CD14-positive monocyte (primary cell): Measurements from ENCODE around the gene SNN. TPM values are rescaled to one million over a fixed set of nuclear protein-coding genes. Genes with fewer than 3 reads are reported as not detected.
A peak's percentile ranks its signal among the peaks of the same experiment; 100 is the strongest.

Experiments
- DNase-seq, 3 donors: peaks; one replicate each; pipeline ENCODE4 v3.0.0-alpha.2; 2011 to 2022
- H2AFZ ChIP-seq: 2 replicates; pipeline ENCODE4 v1.6.0; 2012; ENCODE audit warnings: mild to moderate bottlenecking, low read depth, low read length, inconsistent platforms; ENCODE audit not compliant: insufficient read depth, poor library complexity, severe bottlenecking
- H3K27ac ChIP-seq, 2 donors: 1 replicate in 1 of 2; 2 replicates in 1 of 2; pipeline ENCODE4 v1.5.1; 2012 to 2013; ENCODE audit warnings: low read length in 2 of 2, control low read depth in 1 of 2, inconsistent platforms in 1 of 2, low read depth in 1 of 2, mild to moderate bottlenecking in 1 of 2
- H3K27me3 ChIP-seq, 2 donors: one replicate each; pipeline versions ENCODE4 v1.6.0 to v1.6.1; 2011 to 2013; ENCODE audit warnings: low read length in 2 of 2; ENCODE audit not compliant: control insufficient read depth in 2 of 2, insufficient read depth in 2 of 2
- H3K36me3 ChIP-seq, 2 donors: replicated peaks in 1 of 2; 1 replicate in 1 of 2; 2 replicates in 1 of 2; pipeline versions ENCODE4 v1.5.1 to v1.6.1; 2012 to 2013; ENCODE audit warnings: low read length in 2 of 2, control low read depth in 1 of 2, inconsistent platforms in 1 of 2, mild to moderate bottlenecking in 1 of 2; ENCODE audit not compliant: insufficient read depth in 2 of 2, control insufficient read depth in 1 of 2
- H3K4me1 ChIP-seq, 2 donors: 1 replicate in 1 of 2; 2 replicates in 1 of 2; pipeline versions ENCODE4 v1.5.1 to v1.6.1; 2012 to 2013; ENCODE audit warnings: low read length in 2 of 2, control low read depth in 1 of 2, inconsistent platforms in 1 of 2, mild to moderate bottlenecking in 1 of 2, moderate library complexity in 1 of 2; ENCODE audit not compliant: insufficient read depth in 2 of 2, control insufficient read depth in 1 of 2
- H3K4me2 ChIP-seq: replicated peaks from 2 replicates; pipeline ENCODE3; 2012; ENCODE audit warnings: low read length, moderate library complexity, mild to moderate bottlenecking; ENCODE audit not compliant: poor library complexity, severe bottlenecking; ENCODE audit errors: extremely low read depth
- H3K4me3 ChIP-seq, 3 experiments: fragments of 200-600 bp in 1 of 3; sonication (generic) in 1 of 3; replicated peaks in 1 of 3; 1 replicate in 2 of 3; 2 replicates in 1 of 3; pipeline ENCODE4 v1.5.1; 2011 to 2013; ENCODE audit warnings: low read length in 3 of 3, mild to moderate bottlenecking in 3 of 3, control low read depth in 2 of 3, low read depth in 2 of 3, inconsistent platforms in 1 of 3, moderate library complexity in 1 of 3
- H3K79me2 ChIP-seq: 2 replicates; pipeline ENCODE4 v1.6.0; 2012; ENCODE audit warnings: mild to moderate bottlenecking, control low read depth, inconsistent platforms, low read length, moderate library complexity; ENCODE audit not compliant: insufficient read depth
- H3K9ac ChIP-seq: 2 replicates; pipeline ENCODE4 v1.6.0; 2017; ENCODE audit warnings: low read length, mild to moderate bottlenecking; ENCODE audit not compliant: insufficient read depth, poor library complexity, severe bottlenecking
- H3K9me3 ChIP-seq, 2 donors: replicated peaks in 1 of 2; 1 replicate in 1 of 2; 2 replicates in 1 of 2; pipeline versions ENCODE4 v1.5.1 to v1.6.1; 2012 to 2013; ENCODE audit warnings: low read length in 2 of 2, control low read depth in 1 of 2; ENCODE audit not compliant: control insufficient read depth in 1 of 2, insufficient read depth in 1 of 2
- H4K20me1 ChIP-seq: 2 replicates; pipeline ENCODE4 v1.6.0; 2012; ENCODE audit warnings: mild to moderate bottlenecking, low read length, control low read depth, moderate library complexity; ENCODE audit not compliant: insufficient read depth
- H3K27ac Mint-ChIP-seq, 7 donors: one replicate each; pipeline ENCODE4 v1.8.0; 2020; ENCODE audit warnings: mild to moderate bottlenecking in 7 of 7, mixed read lengths in 7 of 7, moderate library complexity in 6 of 7, inconsistent platforms in 2 of 7
- H3K27me3 Mint-ChIP-seq, 3 donors: one replicate each; pipeline ENCODE4 v1.8.0; 2021 to 2022; ENCODE audit warnings: low read depth in 3 of 3, mild to moderate bottlenecking in 3 of 3, mixed read lengths in 3 of 3, moderate library complexity in 3 of 3, inconsistent platforms in 1 of 3
- H3K36me3 Mint-ChIP-seq, 2 donors: one replicate each; pipeline ENCODE4 v1.8.0; 2020; ENCODE audit warnings: mixed read lengths in 2 of 2, inconsistent platforms in 1 of 2, mild to moderate bottlenecking in 1 of 2
- H3K4me1 Mint-ChIP-seq: one replicate; pipeline ENCODE4 v1.8.0; 2020; ENCODE audit warnings: mild to moderate bottlenecking, mixed read lengths
- H3K4me3 Mint-ChIP-seq, 2 donors: one replicate each; pipeline ENCODE4 v1.8.0; 2020; ENCODE audit warnings: mild to moderate bottlenecking in 2 of 2, mixed read lengths in 2 of 2, moderate library complexity in 1 of 2
- H3K9me3 Mint-ChIP-seq, 7 donors: one replicate each; pipeline ENCODE4 v1.8.0; 2020 to 2022; ENCODE audit warnings: mixed read lengths in 7 of 7, mild to moderate bottlenecking in 6 of 7, moderate library complexity in 6 of 7, inconsistent platforms in 2 of 7
- CTCF ChIP-seq: fragments of 200-600 bp; IDR thresholded peaks from one replicate; pipeline ENCODE4 v1.8.0; 2022; ENCODE audit warnings: antibody characterized with exemption, mild to moderate bottlenecking
- WGBS: methylation state at CpG from one replicate; pipeline ENCODE4 v1.1.5; 2013; ENCODE audit warnings: missing lambda C conversion rate; ENCODE audit not compliant: insufficient coverage; 5-methylcytosine and 5-hydroxymethylcytosine counted together
- intact Hi-C, 2 donors: fragments of 100-400 bp; cut with micrococcal nuclease; formaldehyde crosslinking; loops; one replicate each; pipeline versions ENCODE4 v1.15.0 to v1.15.1; 2023
- polyA plus RNA-seq, 3 donors: library from polyadenylated mRNA; depleted of rRNA in 1 of 3; unstranded in 2 of 3; stranded (reverse) in 1 of 3; fragments of 300-500 nt in 2 of 3; fragments of >200 nt in 1 of 3; fragmentation: Illumina TruSeq in 2 of 3; gene quantifications; 1 replicate in 2 of 3; 2 replicates in 1 of 3; pipeline ENCODE4 v1.2.3, GENCODE V29; 2012 to 2021

The SNN gene
- polyA plus RNA-seq, 3 donors = 89.4 to 111 (median 91.7) TPM

DNA sequence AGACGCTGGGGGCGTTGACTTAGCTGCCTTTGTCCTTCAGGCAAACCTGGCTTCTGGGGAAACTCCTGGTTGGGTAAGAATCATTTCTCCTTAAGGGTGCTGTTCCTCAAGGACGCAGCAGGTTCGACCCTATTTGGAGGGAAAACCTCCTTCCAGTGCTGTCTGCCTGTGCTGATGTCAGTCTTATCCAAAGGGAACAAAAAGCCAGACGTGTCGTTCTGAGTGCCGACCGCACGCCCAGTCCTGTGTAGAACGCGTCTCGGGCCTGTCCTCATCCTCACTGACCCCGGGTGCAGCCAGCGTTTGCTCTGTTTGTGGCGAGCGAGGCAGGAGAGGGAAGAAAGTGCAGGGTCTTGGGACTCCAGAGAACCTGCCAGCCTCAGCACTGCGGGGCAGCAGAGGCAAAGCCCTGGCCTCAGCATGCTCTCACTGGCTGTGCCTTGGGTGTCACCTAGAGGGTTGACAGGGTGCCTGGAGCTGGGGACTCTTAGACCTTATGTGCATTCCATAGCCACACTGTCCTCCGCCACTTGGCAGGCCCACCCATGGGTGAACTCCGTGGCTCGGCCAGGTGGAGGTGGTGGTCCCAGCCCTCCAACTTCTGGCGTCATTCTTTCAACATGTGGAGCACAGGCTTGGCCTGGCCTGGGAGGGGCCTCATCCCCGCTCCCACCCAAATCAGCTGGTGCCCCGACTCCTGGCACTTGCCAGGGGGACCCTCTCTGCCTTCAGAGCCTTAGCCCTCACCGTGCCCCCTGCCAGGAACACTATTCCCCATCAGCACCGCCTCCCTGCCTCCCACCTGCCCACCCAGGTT lies 6.0 kb downstream of the SNN start:
- no peaks in the 10 kb centered on the region for H3K27me3 ChIP-seq
- peak overlapping the region in 1 of 2 donors; percentile 50 for H3K4me3 Mint-ChIP-seq
- H3K36me3 Mint-ChIP-seq = peaks cover 55 to 81% of the 10 kb centered on the region in 2 donors
- H4K20me1 ChIP-seq = peaks cover 98% of the 10 kb centered on the region
- H3K36me3 ChIP-seq = peaks cover 40 to 60% of the 10 kb centered on the region in 2 donors
- no peak overlapping the region for H3K9ac ChIP-seq
- DNase-seq = no peak
- WGBS = 98% methylated on average over 24 of the region's 25 CpGs
- intact Hi-C loops = no loop called here
- no peak overlapping the region for H3K27ac ChIP-seq
- H3K9me3 Mint-ChIP-seq = no peaks in the 10 kb centered on the region
- no peak for TF ChIP-seq CTCF
- peaks cover 84% of the 10 kb centered on the region for H3K79me2 ChIP-seq
- peaks cover 77 to 89% of the 10 kb centered on the region in 2 donors for H3K4me1 ChIP-seq
- H3K27ac Mint-ChIP-seq = peak overlapping the region in 4 of 7 donors; percentile 32 to 64 (median 56)
- H3K4me2 ChIP-seq = no peak overlapping the region
- peaks cover 2 to 3% (median 3%) of the 10 kb centered on the region in 3 donors for H3K27me3 Mint-ChIP-seq
- peaks cover 87% of the 10 kb centered on the region for H3K4me1 Mint-ChIP-seq
- no peaks in the 10 kb centered on the region for H3K9me3 ChIP-seq
- no peak overlapping the region for H2AFZ ChIP-seq
- H3K4me3 ChIP-seq = no peak overlapping the region

DNA sequence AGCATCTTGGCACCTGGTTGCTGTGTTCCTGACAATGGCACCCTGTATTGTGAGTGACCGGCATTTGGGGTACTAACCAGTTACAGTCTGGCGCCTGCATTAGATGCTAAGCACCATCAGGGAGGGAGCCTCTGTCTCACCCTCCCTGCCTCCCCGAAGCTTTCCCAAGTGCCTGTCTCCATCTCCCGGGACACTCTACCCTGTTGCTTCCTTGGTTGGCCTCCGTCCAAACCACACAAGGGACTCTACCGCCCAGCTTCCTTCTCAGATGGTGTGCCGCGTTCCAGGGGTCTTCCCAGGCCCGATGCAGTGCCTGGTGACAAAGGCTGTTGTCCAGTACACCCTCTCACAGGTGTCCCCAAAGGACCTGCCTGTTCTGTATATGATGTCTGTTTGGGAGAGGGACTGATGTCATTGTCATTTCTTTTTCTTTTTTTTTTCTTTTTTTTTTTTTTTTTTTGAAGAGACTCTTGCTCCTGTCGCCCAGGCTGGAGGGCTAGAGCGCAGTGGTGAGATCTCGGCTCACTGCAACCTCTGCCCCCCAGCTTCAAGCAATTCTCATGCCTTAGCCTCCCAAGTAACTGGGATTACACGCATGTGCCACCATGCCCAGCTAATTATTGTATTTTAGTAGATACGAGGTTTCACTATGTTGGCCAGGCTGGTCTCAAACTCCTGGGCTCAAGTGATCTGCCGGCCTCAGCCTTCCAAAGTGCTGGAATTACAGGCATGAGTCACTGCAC lies 6.7 kb downstream of the SNN start:
- Histone ChIP-seq H3K79me2 (peaks cover 83% of the 10 kb centered on the region), H3K36me3 (peaks cover 46 to 68% of the 10 kb centered on the region in 2 donors), H3K4me1 (peaks cover 76 to 90% of the 10 kb centered on the region in 2 donors), H3K4me2 (no peak overlapping the region), H3K9me3 (no peaks in the 10 kb centered on the region), H3K27ac (no peak overlapping the region), H2AFZ (no peak overlapping the region), H3K9ac (no peak overlapping the region), H3K4me3 (no peak overlapping the region), H3K27me3 (no peaks in the 10 kb centered on the region), H4K20me1 (peaks cover 100% of the 10 kb centered on the region)
- intact Hi-C loops = no loop called here
- no peaks in the 10 kb centered on the region for H3K9me3 Mint-ChIP-seq
- peaks cover 2 to 3% (median 3%) of the 10 kb centered on the region in 3 donors for H3K27me3 Mint-ChIP-seq
- peaks cover 63 to 89% of the 10 kb centered on the region in 2 donors for H3K36me3 Mint-ChIP-seq
- TF ChIP-seq CTCF = no peak
- H3K27ac Mint-ChIP-seq = peak overlapping the region in 4 of 7 donors; percentile 54 to 72 (median 61)
- DNase-seq = peak in 1 of 3 donors; percentile 45
- peak overlapping the region in 1 of 2 donors; percentile 50 for H3K4me3 Mint-ChIP-seq
- WGBS = 39% methylated on average over 12 of the region's 15 CpGs
- peaks cover 88% of the 10 kb centered on the region for H3K4me1 Mint-ChIP-seq
